NB4 (cell line): Measurements from ENCODE around the gene SMIM28.

Source experiments
- POLR2A ChIP-seq: IDR thresholded peaks from 2 replicates; pipeline ENCODE4 v1.6.1; 2011; ENCODE audit warnings: mild to moderate bottlenecking; ENCODE audit not compliant: insufficient read length; ENCODE audit errors: extremely low read depth
- TF ChIP-seq, protein P1 (sequence below): IDR thresholded peaks from one replicate; pipeline ENCODE4 v1.5.1; 2012; ENCODE audit warnings: low read depth, low read length

DNA sequence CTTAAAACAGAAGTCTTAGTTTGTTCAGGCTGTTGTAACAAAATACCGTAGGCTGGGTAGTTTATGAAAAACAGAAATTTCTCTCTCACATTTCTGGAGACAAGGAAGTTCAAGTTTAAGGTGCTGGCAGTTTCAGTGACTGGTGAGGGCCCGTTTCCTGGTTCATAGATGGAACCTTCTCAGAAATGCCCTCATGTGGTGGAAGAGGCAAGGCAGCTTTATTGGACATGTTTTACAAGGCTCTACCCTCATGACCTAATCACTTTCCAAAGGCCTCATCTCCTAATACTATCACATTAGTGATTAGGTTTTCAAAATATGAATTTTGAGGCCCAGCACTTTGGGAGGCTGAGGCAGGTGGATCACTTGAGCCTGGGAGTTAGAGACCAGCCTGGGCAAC, 28.7 kb downstream of the SMIM28 start:
- no peak for TF ChIP-seq POLR2A
- TF ChIP-seq, protein P1, sequence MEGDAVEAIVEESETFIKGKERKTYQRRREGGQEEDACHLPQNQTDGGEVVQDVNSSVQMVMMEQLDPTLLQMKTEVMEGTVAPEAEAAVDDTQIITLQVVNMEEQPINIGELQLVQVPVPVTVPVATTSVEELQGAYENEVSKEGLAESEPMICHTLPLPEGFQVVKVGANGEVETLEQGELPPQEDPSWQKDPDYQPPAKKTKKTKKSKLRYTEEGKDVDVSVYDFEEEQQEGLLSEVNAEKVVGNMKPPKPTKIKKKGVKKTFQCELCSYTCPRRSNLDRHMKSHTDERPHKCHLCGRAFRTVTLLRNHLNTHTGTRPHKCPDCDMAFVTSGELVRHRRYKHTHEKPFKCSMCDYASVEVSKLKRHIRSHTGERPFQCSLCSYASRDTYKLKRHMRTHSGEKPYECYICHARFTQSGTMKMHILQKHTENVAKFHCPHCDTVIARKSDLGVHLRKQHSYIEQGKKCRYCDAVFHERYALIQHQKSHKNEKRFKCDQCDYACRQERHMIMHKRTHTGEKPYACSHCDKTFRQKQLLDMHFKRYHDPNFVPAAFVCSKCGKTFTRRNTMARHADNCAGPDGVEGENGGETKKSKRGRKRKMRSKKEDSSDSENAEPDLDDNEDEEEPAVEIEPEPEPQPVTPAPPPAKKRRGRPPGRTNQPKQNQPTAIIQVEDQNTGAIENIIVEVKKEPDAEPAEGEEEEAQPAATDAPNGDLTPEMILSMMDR: no peak
